B cell (primary cell): ENCODE results near the gene NKTR.

Experiments
- CTCF ChIP-seq: fragments of 200-600 bp; IDR thresholded peaks from one replicate; pipeline ENCODE4 v1.8.0; 2022; ENCODE audit warnings: antibody characterized with exemption, mild to moderate bottlenecking
- EZH2 ChIP-seq: IDR thresholded peaks from 2 replicates; pipeline ENCODE4 v1.6.1; 2012; ENCODE audit warnings: borderline replicate concordance, low read depth, mild to moderate bottlenecking, moderate library complexity, low read length; ENCODE audit not compliant: insufficient read depth, poor library complexity, severe bottlenecking

GRCh38 chr3:42640771-42641370, 40.4 kb downstream of the NKTR start:
- TF ChIP-seq CTCF, result no peak
- no peak for TF ChIP-seq EZH2
